Skeletal muscle cell (primary cell): ENCODE measurements around the gene MMS22L.

Experiments used
- DNase-seq: peaks from one replicate; pipeline ENCODE4 v3.0.0-alpha.2; 2010; ENCODE audit warnings: low read depth
- H3K4me3 ChIP-seq: 2 replicates; pipeline ENCODE4 v1.5.1; 2011; ENCODE audit warnings: low read depth, mild to moderate bottlenecking, control low read depth, low read length, moderate library complexity

MMS22L gene, protein sequence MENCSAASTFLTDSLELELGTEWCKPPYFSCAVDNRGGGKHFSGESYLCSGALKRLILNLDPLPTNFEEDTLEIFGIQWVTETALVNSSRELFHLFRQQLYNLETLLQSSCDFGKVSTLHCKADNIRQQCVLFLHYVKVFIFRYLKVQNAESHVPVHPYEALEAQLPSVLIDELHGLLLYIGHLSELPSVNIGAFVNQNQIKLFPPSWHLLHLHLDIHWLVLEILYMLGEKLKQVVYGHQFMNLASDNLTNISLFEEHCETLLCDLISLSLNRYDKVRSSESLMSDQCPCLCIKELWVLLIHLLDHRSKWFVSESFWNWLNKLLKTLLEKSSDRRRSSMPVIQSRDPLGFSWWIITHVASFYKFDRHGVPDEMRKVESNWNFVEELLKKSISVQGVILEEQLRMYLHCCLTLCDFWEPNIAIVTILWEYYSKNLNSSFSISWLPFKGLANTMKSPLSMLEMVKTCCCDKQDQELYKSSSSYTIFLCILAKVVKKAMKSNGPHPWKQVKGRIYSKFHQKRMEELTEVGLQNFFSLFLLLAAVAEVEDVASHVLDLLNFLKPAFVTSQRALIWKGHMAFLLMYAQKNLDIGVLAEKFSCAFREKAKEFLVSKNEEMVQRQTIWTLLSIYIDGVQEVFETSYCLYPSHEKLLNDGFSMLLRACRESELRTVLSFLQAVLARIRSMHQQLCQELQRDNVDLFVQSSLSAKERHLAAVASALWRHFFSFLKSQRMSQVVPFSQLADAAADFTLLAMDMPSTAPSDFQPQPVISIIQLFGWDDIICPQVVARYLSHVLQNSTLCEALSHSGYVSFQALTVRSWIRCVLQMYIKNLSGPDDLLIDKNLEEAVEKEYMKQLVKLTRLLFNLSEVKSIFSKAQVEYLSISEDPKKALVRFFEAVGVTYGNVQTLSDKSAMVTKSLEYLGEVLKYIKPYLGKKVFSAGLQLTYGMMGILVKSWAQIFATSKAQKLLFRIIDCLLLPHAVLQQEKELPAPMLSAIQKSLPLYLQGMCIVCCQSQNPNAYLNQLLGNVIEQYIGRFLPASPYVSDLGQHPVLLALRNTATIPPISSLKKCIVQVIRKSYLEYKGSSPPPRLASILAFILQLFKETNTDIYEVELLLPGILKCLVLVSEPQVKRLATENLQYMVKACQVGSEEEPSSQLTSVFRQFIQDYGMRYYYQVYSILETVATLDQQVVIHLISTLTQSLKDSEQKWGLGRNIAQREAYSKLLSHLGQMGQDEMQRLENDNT

GRCh38 chr6:97282726-97283617 lies at the start of gene MMS22L:
MMS22L (minus strand) TSS chr6:97283216; CDS start chr6:97282477, 739 bp downstream.
- peak within 1 kb of the TSS; percentile 92 for H3K4me3 ChIP-seq
- DNase-seq: peak; percentile 83

GRCh38 chr6:97322811-97323210 lies 39.8 kb upstream of the MMS22L start:
- peak; percentile 1 for DNase-seq
- no peak overlapping the region for H3K4me3 ChIP-seq

- H3K4me3 ChIP-seq: no peak overlapping the region
- no peak for DNase-seq
These were observed 39.2 kb upstream of the MMS22L start for GRCh38 chr6:97322226-97322625.

DNA sequence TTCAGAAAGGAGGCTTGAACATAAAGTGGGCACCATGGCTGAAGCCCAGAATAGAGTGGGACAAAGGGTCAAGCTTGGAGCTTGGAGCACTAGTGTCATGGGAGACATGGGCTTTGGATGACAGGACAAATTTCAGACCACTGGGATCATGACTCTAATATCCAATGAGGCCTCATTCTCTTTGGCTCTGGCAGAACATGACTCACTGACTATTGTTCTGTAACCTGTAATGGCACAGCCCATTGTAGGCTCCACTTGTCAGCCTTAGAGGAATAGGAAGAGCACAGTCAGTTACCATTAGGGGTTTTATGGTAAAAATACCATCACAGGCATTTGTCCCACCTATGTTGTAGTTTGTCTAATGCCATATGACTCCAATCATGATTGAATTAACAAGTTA lies 34.0 kb upstream of the MMS22L start:
- no peak for DNase-seq
- H3K4me3 ChIP-seq: no peak overlapping the region

- H3K4me3 ChIP-seq: no peak overlapping the region
- no peak for DNase-seq
These were observed 29.2 kb upstream of the MMS22L start for GRCh38 chr6:97312241-97312640.

GRCh38 chr6:97306544-97307320 lies 23.7 kb upstream of the MMS22L start:
- no peak overlapping the region for H3K4me3 ChIP-seq
- DNase-seq: no peak

GRCh38 chr6:97305414-97306066 lies 22.5 kb upstream of the MMS22L start:
- no peak for DNase-seq

GRCh38 chr6:97304701-97305100 lies 21.7 kb upstream of the MMS22L start:
- DNase-seq: no peak
- no peak overlapping the region for H3K4me3 ChIP-seq

More at GRCh38 chr6:97305414-97306066, 22.5 kb upstream of the MMS22L start:
- no peak overlapping the region for H3K4me3 ChIP-seq

GRCh38 chr6:97294451-97294850 lies 11.4 kb upstream of the MMS22L start:
- no peak overlapping the region for H3K4me3 ChIP-seq
- no peak for DNase-seq

DNA sequence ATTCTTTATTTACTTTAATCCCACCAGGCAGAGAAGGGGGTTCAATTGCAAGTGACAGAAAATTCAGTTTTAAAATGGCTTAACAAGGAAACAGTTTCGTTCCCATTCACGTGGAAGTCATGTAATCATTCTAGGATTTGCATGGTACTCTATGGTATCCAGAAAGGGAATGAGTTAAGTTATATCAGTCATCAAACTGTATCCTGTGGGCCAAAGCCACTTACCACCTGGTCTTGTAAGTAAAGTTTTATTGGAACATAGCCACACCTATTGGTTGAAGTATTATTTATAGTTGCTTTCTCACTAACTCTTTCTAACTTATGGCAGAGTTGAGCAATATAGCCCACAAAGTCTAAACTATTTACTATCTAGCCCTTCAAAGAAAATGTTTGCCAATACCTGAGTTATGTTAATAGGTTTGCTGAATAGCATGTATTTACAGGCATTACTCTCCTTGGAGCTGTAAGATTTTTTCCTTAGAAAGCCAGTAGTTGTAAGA lies 10.2 kb upstream of the MMS22L start:
- DNase-seq: no peak
- H3K4me3 ChIP-seq: no peak overlapping the region

DNA sequence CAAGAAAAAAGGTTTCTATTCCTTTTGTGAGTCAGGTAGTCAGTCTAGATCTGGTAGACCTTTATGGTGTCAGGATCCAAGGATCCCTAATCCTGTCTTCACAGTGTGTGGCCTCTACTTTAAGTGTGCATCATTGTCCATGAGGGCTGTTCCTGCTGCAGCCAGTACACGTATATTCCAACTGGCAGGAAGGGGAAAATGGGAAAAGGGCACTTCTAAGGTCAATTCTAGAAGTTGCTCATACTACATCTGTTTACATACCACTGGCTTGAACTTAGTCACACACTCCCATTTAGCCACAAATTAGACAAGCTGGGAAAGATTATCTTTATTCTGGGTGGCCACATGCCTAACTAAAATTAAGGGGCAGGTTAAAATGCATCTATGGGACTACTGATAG lies 9.7 kb upstream of the MMS22L start:
- DNase-seq: no peak
- H3K4me3 ChIP-seq: no peak overlapping the region

DNA sequence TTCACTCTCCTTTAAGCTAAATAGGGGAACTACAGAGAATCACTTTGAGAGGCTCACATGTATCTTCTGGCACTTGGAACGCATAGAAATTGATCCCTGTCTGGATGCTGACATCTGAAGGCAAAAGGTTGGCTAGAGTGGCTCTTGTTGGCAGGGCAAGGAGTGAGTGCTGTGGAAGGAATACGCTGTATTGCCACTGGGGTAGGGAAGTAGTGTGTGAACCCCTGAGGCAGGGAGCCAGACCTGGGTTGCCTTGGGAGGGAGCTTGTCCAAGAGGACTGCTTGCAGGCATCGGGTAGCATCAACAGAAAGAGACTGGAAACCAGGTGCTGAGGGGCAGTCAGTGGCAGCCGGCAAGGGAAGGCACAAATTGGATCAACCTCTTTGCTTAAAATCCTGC lies 8.9 kb upstream of the MMS22L start:
- no peak for DNase-seq
- H3K4me3 ChIP-seq: no peak overlapping the region

DNA sequence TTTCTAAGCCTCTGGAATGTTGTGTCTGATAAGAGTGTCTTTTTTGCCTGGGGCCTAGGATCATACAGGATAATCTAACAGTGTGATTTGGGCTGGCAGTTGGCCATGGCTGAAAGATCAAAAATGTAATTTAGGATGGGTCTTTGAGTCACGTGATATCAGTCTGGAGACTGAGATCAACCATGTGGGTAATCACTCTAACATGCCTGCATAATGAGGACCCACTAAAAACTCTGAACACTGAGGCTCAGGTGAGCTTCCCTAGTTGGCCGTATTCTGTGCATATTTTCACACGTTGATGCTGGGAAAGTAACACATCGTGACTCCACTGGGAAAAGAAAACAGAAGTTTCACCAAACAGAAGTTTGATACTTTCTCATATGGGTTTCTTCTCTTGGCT lies 6.3 kb upstream of the MMS22L start:
- no peak for DNase-seq
- H3K4me3 ChIP-seq: no peak overlapping the region

- no peak for DNase-seq
- H3K4me3 ChIP-seq: no peak overlapping the region
These were observed 5.2 kb upstream of the MMS22L start for GRCh38 chr6:97288188-97288587.

DNA sequence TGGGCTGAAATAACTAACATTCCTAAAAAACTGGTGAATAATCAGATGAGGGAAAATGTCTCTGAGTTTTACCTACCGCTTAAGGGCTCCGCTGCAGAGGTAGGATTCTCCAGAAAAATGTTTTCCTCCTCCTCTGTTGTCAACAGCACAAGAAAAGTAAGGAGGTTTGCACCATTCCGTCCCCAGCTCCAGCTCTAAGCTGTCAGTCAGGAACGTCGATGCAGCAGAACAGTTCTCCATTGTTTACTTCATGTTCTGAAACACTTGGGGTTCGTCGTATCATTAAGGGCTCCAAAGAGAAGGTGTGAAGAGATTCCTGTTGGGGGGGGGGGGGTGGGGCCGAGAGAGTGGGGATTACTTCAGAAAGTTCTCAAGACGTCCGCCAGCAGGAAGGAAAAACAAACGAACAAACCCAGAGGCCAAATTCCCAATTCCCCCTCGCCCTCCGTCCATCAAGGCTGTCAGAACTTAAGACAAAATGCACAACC lies 734 bp downstream of the MMS22L start:
- peak overlapping the region; percentile 92 for H3K4me3 ChIP-seq
- DNase-seq: no peak

GRCh38 chr6:97280766-97281165 lies 2.2 kb downstream of the MMS22L start:
- no peak for DNase-seq
- H3K4me3 ChIP-seq: no peak overlapping the region

GRCh38 chr6:97275804-97276203 lies 7.2 kb downstream of the MMS22L start:
- no peak overlapping the region for H3K4me3 ChIP-seq
- DNase-seq: no peak
